ENCODE measurements around the gene ZNF320.

ZNF320 gene

DNA sequence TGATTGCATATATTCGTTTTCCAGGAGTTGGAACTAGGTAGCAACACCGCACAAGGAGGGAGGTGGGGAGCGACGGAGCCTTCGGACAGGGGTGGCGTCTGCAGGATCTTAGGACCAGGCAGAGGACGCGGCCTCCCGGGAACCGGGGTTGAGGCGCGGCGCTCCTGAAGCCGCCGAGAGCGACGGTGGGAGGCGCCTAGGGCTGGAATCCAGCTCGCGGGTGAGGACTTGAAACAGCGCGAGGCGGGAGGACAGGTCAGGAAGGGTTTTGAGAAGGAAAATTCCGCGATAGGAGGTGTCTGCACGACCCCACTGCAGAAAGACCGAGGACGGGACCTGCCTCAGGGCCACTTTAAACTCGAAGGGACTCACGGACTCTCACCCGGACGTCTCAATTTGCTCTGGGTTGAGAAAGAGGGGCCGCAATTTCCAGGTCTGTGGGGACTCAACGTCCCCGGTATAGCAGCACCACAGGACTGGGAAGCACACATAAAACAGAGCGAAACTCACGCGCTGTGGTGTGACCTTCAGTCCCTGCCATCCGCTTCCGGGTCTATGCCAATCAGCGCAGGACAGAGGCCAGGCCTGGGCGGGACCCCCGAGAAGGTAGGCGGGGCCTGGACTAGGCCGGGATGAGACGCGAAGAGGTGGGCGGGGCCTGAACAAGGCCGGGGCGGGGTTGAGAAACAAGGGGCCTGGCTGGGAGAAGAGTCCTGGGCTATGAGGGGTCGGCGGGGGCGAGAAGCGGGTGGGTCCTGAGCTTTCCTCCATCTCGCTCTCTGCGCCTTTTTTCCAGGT, at the start of gene ZNF320:
Gene ZNF320, minus strand, starts transcription at position 498 of the 798 bp plus-strand sequence. CDS start 7,380 bp downstream, outside the sequence.
- no peak for TF ChIP-seq GATA3 (IDR thresholded peaks at IDR 0.05; ENCODE audit: low read depth, low read length)
- no peak for TF ChIP-seq GATA2 (IDR thresholded peaks at IDR 0.05; ENCODE audit: low read depth, low read length)

DNA sequence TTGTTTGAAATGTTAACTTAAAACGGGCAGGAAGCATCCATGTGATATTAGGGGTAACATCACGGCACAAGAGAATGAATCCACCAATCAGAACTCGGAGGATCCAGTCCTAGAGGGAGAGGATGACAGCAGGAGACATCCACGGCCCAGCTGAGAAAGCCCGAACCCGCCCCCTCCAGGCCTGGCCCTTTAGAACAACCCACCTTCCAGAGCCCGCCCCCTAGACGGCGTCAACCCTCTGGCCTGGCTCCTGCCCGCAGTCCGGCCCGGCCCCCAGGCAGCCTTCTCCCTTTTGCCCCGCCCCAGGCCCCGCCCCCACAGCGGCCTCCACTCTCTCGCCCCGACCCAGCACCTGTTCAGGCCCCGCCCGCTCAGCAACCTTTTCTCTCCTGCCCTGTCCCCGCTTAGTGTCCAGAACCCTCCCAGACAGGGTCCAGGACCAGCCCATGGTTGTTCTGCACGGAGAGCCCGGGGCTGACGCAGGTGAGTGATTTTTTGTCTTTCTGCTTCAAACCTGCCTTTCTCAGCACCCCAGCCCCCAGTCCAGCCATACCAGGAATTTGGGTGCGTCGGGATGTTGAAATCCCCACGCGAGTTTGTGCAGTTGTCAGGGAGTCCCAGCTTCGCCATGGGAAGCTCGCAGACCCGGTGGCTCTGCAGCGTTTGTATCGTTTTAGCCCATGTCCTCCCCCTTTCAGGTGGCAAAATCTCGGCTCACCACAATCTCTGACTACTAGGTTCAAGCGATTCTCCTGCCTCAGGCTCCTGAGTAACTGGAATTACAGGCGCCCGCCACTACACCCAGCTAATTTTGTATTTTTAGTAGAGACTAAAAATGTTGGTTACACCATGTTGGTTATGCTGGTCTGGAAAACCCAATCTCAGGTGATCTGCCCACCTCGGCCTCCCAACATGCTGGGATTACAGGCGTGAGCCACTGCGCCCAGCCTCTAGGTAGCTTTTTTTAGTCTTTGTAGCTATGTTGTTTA, 49.2 kb upstream of the ZNF320 start:
- no peak for TF ChIP-seq GATA2 (IDR thresholded peaks at IDR 0.05; ENCODE audit: low read depth, low read length)
- TF ChIP-seq GATA3 (IDR thresholded peaks at IDR 0.05; ENCODE audit: low read depth, low read length): no peak

DNA sequence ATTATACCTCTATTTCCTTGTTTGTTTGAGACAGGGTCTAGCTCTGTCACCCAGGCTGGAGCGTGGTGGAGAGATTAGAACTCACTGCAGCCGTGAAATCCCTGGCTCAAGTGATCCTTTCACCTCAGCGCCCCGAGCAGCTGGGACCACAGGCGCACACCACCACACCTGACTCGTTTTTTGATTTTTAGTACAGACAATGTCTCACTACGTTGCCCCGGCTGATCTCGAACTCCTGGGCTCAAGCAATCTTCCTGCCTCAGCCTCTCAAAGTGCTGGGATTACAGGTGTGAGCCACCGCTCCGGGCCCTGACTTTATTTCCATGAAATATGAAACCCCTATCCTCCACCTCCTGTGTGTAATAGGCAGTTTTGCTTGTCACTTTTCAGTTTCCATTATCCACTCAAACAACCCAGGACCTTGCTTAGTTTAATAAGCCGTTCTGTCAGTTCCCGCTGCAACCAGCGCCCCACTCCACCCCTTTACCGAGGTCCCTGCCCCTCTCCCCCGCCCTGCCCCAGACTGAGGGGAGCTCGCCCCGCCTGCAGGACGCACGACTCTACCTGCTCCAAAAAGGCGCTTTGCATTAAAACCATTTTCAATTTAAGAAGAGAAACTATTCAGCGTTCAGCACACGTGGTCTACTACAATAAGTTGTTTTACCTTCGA, 48.4 kb upstream of the ZNF320 start:
- TF ChIP-seq GATA3 (IDR thresholded peaks at IDR 0.05; ENCODE audit: low read depth, low read length): no peak
- TF ChIP-seq GATA2 (IDR thresholded peaks at IDR 0.05; ENCODE audit: low read depth, low read length): no peak

DNA sequence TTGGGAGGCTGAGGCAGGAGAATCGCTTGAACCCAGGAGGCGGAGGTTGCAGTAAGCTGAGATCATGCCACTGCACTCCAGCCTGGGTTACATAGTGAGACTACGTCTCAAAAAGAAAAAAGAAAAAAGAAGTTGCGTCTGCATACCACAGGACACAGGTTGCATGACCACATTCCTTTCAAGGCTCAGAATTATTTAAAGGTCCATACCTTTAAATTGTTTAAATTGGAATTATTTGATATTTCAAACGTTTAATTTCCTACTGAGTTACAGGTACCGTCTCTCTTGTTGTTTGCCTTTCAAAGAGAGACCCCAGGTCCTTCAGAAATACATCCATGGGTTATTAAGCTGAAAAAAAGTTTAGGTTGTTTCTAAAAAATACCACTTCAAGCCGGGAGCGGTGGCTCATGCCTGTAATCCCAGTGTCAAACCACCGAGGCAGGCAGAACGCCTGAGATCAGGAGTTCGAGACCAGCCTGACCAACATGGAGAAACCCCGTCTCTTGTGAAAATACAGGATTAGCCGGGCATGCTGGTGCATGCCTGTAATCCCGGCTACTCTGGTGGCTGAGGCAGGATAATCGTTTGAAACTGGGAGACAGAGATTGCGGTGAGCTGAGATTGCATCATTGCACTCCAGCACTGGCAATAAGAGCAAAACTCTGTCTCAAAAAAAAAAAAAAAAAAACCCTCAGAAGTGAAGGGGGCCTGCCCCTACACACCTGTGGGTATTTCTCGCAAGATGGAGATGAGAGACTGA, 46.6 kb upstream of the ZNF320 start:
- no peak for TF ChIP-seq GATA2 (IDR thresholded peaks at IDR 0.05; ENCODE audit: low read depth, low read length)
- no peak for TF ChIP-seq GATA3 (IDR thresholded peaks at IDR 0.05; ENCODE audit: low read depth, low read length)

DNA sequence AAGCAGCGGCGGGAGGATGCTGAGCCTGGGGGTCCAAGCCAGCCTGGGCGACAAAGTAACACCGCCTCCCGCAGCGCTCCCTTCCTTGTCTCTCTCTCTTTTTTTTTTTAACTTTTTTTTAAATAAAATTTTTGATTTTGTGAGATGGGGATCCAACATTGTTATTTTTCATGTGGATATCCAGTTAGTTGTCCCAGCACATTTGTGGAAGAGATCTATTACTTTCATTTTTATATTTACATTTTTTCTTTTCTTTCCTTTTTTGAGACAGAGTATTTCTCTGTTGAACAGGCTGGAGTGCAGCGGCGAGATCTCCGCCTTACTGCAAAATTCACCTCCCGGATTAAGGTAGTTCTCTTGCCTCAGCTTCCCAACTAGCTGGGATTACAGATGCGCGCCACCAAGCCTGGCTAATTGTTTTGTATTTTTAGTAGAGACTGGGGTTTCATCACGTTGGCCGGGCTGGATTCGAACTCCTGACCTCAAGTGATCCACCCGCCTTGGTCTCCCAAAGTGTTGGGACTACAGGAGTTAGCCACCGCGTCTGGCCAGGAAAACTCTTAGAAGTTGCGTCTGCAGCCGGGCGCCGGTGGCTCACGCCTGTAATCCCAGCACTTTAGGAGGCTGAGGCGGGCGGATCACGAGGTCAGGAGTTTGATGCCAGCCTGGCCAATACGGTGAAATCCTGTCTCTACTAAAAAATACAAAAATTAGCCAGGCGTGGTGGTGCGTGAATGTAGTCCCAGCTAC, 45.9 kb upstream of the ZNF320 start:
- TF ChIP-seq GATA2 (IDR thresholded peaks at IDR 0.05; ENCODE audit: low read depth, low read length): no peak
- TF ChIP-seq GATA3 (IDR thresholded peaks at IDR 0.05; ENCODE audit: low read depth, low read length): no peak

DNA sequence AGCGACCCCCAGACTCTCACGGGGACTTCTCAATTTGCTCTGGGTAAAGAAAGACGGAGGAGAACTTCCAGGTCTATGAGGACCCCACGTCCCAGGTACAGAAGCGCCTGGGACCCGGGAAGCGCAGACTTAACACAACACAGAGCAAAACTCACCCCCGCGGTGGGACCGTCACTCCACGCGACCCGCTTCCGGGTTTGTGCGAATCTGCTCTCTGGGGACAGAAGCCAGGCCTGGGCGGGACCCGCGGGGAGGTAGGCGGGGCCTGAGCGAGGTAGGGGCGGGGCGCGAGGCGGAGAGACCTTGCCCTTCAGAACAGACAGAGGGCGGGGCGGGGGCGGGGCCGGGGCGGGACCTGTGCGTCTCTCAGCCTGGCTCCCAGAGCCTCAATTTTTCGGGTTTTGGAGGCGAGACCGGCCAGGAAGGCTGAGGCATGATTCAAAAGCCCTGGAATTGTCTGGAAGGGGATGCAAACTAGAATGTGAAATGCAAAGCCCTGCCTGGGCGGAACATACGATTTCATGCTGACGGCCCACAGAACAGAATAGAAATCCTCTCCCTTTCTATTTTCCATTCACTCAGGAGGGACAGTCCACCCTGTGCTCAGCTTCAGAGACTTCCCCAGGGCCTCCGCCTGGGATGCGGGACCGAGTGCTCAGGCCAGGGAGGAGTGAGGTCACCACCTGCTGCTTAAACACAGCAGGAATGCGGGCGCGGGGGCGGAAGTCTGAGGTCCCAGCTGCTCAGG, 45.1 kb upstream of the ZNF320 start:
- TF ChIP-seq GATA2 (IDR thresholded peaks at IDR 0.05; ENCODE audit: low read depth, low read length) (no peak), GATA3 (IDR thresholded peaks at IDR 0.05; ENCODE audit: low read depth, low read length) (no peak)

DNA sequence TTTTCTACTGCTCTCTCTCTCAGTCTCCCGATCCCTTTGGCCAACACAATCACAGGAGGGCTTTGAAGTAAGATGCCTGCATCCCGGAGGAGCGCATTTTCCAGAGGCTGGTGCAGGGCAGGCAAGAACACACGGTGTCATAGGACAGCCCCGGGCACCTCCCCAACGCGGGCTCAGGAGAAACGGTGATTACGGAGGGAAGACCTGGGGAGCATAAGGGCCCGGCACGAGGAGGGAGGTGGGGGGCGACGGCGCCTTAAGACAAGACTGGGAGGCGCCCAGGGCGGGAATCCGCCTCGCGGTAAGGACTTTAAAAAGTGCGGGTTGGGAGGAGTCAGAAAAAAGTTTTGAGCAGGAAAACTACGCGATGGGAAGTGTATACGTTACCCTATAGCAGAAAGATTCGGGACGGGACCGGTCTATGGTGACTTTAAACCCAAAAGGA, 44.5 kb upstream of the ZNF320 start:
- no peak for TF ChIP-seq GATA3 (IDR thresholded peaks at IDR 0.05; ENCODE audit: low read depth, low read length)
- no peak for TF ChIP-seq GATA2 (IDR thresholded peaks at IDR 0.05; ENCODE audit: low read depth, low read length)

DNA sequence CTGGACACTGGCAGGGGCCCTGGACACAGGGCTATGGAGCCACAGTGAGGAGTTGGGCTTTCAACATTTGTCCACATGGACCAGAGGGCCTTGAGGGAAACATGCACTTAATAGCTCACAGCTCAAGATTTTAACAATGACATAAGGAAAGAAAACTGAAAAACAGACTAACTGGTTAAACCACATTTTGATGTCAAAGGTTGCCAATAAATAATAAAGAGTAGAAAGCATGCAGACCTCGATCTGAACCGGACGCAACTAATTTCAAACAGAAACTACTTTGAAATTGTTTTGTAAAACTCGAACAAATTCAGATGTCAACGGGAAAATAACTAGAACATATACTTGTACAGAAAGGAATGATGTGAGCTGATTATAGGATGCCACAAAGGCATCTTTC, 41.3 kb upstream of the ZNF320 start:
- no peak for TF ChIP-seq GATA3 (IDR thresholded peaks at IDR 0.05; ENCODE audit: low read depth, low read length)
- no peak for TF ChIP-seq GATA2 (IDR thresholded peaks at IDR 0.05; ENCODE audit: low read depth, low read length)

DNA sequence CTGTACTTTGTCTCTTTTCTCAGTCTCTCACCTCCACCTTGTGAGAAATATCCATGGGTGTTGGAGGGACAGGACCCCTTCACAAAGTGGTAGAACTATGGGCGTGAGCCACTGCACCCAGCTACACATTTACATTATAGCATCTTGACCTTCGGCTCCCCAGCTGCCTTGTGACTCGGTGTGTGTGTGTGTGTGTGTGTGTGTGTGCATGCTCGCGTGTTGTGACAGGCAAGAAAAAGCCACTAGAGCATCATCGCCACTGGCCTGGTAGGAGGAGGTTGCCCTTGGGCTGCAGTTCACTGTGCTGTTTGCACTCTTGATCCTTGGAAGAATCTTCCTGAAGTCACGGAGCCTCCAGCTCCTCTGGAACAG, 39.5 kb upstream of the ZNF320 start:
- TF ChIP-seq GATA2 (IDR thresholded peaks at IDR 0.05; ENCODE audit: low read depth, low read length) (no peak), GATA3 (IDR thresholded peaks at IDR 0.05; ENCODE audit: low read depth, low read length) (no peak)

DNA sequence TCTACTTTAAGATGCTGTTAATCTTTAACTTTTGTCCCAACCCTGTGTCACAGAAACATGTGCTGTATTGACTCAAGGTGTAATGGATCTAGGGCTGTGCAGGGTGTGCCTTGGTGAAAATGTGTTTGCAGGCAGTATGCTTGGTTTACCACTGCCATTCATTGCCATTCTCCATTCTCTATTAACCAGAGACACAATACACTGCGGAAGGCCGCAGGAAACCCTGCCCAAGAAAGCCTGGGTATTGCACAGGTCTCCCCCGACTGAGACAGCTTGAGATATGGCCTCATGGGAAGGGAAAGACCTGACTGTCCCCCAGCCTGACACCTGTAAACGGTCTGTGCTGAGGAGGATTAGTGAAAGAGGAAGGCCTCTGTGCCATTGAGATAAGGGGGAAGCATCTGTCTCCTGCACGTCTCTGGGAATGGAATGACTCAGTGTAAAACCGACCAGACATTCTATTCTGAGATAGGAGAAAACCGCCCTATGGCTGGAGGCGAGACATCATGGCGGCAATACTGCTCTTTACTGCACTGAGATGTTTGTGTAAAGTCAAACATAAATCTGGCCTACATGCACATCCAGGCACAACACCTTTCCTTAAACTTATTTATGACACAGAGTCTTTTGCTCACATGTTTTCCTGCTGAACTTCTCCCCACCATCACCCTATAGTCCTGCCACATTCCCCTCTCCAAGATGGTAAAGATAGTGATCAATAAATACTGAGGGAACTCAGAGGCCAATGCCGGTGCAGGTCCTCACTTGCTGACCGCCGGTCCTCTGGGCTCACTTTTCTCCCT, 38.9 kb upstream of the ZNF320 start:
- TF ChIP-seq GATA3 (IDR thresholded peaks at IDR 0.05; ENCODE audit: low read depth, low read length) (no peak), GATA2 (IDR thresholded peaks at IDR 0.05; ENCODE audit: low read depth, low read length) (no peak)

DNA sequence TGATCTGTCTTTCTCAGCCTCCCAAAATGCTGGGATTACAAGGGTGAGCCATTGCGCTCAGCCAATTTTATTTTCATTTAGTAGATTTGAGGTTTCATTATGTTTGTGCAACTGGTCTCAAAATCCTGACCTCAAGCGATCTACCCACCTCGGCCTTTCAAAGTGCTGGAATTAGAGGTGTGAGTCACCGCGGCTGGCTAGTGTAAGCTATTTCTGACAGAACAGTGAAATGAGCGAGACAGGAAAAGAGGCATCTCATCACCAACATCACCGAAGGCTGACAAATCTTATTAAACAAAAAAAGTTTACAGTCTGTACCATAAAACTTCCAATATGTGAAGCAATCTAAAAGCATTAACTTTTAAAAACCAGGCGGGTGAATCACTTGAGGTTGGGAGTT, 38.0 kb upstream of the ZNF320 start:
- TF ChIP-seq GATA3 (IDR thresholded peaks at IDR 0.05; ENCODE audit: low read depth, low read length) (no peak), GATA2 (IDR thresholded peaks at IDR 0.05; ENCODE audit: low read depth, low read length) (no peak)

Data from SH-SY5Y (cell line).